ENCODE data around the gene PLAA.

Gene PLAA

DNA sequence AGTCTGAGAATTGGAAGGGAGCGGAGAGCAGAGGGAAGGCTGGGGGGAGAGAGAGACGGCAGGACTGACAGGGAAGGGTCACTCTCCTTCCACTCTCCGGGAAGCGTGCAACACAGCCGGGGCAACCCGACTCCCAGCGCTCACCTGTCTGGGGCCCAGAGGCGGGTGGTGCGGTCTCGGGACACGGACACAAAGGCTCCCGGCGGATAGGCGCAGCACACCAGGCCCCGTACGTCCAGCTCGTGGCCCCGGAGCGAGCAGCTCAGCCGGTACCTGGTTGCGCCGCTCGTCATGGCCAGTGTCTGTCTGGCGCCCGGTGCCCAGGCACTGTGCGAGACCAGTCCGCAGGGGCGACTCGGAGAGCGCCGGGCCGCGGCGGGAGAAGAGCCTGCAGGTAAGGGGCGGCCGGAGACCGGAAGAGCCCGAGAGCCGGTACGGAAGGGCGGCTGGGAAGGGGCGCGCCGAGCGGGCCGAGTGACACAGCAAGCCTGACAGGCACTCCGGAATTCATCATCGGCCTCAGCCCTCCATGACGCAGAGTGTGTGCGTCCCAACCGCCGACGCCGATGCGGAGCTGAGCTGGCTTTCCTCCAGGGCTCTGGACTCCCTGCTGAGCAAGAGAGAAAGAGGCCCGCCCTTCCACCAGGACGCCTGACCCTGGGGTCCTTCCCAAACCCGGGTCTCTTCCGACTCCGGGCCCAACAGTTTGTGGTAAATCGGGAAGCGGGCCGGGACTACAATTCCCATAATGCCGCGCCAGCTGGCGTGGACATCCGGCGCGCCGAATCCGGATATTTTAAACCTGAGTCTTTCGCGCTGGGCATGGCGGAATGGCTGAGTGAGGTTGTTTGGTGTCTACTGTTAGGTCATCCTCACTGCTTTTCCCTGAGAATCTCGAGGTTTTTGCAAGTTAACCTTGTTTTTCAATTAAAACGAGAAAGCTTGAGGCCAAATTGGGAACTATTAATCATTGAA is at the start of gene PLAA:
Gene PLAA (minus strand): TSS at position 490 of the 975 bp plus-strand sequence. CDS start 197 bp downstream, at position 293.
- peak; percentile 77 to 79 for DNase-seq (ENCODE audit: low read depth in 2 of 2)

GRCh38 chr9:26995810-26996209 is 48.8 kb upstream of the PLAA start:
- DNase-seq (ENCODE audit: low read depth in 2 of 2), result no peak

GRCh38 chr9:26983340-26983739 is 36.3 kb upstream of the PLAA start:
- no peak for DNase-seq (ENCODE audit: low read depth in 2 of 2)

DNA sequence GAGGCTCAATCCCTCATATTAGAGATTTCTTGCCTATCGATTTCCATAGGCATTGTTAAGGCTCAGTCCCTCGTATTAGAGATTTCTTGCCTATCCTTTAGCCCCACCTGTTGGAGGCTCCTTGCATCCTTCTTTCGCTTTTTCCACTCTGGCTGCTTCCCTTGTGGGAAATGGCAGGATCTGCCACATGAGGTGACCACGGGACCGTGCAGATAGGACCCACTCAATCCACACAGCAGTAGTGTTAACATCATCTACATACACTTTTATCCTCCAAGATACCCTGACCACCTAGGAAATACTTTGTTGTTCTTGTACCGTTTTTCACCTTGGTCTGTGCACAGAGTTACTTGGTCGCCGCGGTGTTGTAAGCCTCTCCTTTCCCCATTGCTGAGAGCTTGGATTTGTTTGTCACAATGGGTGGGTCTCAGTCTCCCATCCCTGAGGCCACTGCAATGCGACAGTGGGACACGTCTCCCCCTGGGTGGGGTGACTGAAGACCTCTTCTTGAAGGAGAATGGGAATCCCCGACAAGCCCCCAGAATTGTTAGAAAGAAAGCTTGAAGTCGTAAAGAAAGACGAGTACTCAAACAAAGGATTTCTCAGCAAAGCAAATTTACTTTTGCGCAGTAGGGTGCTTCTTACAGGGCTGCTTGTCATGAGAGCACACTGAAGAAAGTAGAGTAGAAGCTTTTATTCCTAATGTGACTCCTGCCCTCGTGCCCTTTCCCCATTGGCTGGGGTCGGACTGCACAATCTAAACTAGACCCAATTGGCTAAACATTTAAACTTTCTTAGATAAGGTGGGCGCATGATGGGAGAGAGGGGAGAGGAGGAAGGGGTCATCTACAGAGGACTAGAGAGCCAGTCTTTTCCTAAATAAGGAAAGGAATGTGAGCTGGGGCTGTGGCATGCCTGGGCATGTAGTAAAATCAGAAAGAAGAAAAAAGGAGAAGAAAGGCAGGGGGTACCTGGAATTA is 29.0 kb upstream of the PLAA start:
- no peak for DNase-seq (ENCODE audit: low read depth in 2 of 2)

GRCh38 chr9:26974927-26975326 is 27.9 kb upstream of the PLAA start:
- no peak for DNase-seq (ENCODE audit: low read depth in 2 of 2)

- DNase-seq (ENCODE audit: low read depth in 2 of 2), result no peak
Measured at GRCh38 chr9:26973989-26974388, 26.9 kb upstream of the PLAA start.

- no peak for DNase-seq (ENCODE audit: low read depth in 2 of 2)
Measured at GRCh38 chr9:26971721-26972120, 24.7 kb upstream of the PLAA start.

GRCh38 chr9:26956860-26957233 is 9.8 kb upstream of the PLAA start:
- DNase-seq (ENCODE audit: low read depth in 2 of 2), result no peak

GRCh38 chr9:26955921-26956859 is 9.1 kb upstream of the PLAA start, which contains the start of gene IFT74:
Gene IFT74 (plus strand): TSS chr9:26956412. CDS start chr9:26961968, 5,556 bp downstream.
- peak; percentile 90 to 91 for DNase-seq (ENCODE audit: low read depth in 2 of 2)

DNA sequence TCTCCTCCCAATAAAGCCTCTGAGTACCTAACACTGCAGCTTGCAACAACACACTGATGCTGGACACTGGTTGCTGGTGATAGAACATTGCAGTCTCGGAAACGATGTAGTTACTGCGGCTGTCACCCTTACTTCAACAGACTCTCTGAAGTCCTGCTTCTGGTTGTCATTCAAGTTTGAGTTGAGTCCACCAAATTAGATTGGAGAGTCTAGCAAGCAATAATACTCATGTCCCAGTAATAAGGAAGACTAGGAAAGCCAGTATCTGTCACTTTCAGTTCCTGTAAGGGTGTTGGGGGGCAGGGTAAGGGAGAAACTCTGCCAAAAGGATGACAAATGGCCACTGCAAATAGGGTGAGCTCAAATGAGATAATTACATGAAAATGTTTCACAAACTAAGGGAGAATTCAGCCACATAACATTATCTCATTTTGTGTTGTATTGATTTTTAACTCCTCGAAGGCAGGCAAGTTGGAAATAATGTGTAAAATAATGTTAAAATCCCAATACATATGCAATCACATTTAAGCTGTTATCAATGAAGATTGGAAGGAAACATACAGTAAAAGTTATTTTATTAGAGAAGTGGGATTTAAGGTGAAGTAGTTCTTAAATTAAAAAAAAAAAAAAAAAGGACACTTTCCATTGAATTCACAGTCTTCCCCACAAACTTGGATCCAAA is 8.3 kb upstream of the PLAA start:
- DNase-seq (ENCODE audit: low read depth in 2 of 2), result no peak

GRCh38 chr9:26954050-26954508 is 7.0 kb upstream of the PLAA start:
- no peak for DNase-seq (ENCODE audit: low read depth in 2 of 2)

DNA sequence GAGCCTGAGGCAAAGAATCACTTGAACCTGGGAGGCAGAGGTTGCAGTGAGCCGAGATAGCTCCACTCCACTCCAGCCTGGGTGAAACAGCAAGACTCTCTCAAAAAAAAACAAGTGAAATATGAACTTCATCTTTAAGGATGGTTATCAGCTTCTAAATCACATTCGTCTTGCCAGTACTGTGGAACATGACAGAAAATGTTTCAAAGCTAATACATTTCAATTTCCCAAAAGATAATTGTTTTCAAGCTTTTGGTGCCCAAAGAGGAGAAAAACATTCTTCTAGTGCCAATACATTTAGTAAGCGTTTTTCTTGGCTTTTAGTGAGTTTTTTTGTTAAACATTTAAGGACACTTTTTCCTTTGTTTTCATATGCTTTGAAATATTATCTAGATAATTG is 4.8 kb upstream of the PLAA start:
- DNase-seq (ENCODE audit: low read depth in 2 of 2), result no peak

DNA sequence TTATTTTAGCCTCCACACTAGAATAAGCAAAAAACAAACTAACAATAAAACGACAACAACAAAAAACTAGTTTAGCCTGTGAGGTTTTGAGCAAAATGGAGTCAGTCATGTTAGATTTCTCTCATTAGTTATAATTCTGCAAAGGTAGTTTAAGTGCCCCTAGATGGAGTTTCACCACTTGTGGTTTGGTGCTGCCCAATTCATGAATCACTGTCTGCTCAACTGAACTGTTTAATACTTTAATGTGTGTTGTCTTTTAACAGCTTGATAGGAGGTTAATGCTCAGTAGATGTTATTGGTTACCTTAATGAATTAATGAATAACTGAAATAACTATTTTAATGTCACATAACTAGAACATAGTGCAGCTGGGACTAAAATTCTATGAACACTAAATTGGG is 3.5 kb upstream of the PLAA start:
- no peak for DNase-seq (ENCODE audit: low read depth in 2 of 2)

GRCh38 chr9:26949637-26950069 is 2.6 kb upstream of the PLAA start:
- DNase-seq (ENCODE audit: low read depth in 2 of 2), result no peak

GRCh38 chr9:26947736-26948135 is 694 bp upstream of the PLAA start:
- peak; percentile 7 to 20 for DNase-seq (ENCODE audit: low read depth in 2 of 2)

DNA sequence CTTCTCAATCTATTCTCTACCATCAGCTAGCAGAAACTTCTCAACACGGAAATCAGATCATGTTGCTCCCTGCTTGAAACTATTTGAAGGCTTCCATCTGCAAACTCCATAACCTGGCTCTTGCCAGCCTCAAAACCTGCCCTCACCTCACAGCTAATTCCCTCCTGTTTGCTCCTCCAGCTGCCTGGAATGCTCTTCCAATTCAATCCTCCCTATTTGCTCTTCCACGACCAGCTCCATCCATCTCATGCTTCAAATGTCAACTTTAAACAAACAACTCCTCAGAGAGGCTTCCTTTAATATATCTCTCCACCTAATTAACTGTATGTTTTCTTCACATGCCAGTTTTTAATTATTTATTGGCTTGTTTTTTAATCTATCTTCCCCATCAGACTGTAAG is 1.5 kb downstream of the PLAA start:
- no peak for DNase-seq (ENCODE audit: low read depth in 2 of 2)

- no peak for DNase-seq (ENCODE audit: low read depth in 2 of 2)
Measured at GRCh38 chr9:26940779-26941178, 6.3 kb downstream of the PLAA start.

- no peak for DNase-seq (ENCODE audit: low read depth in 2 of 2)
Measured at GRCh38 chr9:26939955-26940711, 6.9 kb downstream of the PLAA start.

DNA sequence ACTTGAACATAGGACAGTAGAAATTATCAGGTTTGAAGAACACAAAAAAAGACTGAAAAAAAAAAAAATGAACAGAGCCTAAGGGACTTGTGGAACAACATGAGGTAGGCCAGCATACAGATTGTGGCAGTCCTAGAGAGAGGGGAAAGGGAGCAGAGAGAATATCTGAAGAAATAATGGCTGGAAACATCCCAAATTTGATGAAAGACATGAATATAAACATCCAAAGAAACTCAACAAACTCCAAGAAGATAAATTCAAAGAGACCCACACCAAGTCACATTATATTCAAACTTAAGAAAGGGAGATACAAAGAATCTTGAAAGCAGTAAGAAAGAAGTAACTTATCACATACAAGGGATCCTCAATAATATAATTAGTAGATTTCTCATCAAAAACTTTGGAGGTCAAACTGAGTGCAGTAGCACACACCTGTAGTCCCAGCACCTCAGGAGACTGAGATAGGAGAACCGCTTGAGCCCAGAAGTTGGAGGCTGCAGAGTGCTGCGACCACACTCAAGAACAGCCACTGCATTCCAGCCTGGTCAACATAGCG is 9.1 kb downstream of the PLAA start:
- no peak for DNase-seq (ENCODE audit: low read depth in 2 of 2)

Measured in stimulated activated CD8-positive, alpha-beta memory T cell treated with anti-CD3 and anti-CD28 coated beads, Interleukin-15, amount 100 ng/mL, for 48 hours (primary cell).